ENCODE data around the gene RICTOR.
"Not testable (repeated sequence)": the region's sequence is repeated elsewhere in the genome, so short reads cannot be mapped to it uniquely, and the experiment has no call there.

RICTOR gene

DNA sequence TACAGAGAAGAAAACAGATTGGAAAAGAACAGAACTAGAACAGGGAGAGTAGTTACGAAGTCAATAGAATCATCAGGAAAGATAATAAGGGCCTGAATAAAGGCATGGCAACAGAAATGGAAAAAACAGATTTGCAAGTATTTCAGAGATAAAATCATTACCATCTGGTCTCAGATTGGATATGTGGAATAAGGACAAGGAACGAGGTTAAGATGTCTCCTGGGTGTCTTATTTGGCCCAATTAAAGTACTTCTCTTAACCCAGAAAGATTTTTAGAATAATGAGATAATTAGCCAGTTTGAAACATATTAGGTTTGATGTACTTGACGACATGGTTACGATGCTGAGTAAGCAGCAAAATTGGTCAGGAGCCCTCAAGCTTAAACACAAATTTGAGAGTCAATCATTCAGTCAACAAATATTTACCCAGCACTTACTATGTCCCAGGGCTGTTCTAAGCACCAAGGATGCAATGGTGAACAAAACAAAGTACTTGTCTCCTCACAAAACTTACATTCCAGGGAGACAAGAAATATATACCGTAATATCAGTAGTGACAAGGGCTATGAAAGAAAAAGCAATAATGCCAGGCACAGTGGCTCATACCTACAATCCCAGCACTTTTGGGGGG lies 18.3 kb downstream of the RICTOR start:
- no peak for DNase-seq (ENCODE audit: low read depth in 2 of 2, low spot score in 1 of 2)

DNA sequence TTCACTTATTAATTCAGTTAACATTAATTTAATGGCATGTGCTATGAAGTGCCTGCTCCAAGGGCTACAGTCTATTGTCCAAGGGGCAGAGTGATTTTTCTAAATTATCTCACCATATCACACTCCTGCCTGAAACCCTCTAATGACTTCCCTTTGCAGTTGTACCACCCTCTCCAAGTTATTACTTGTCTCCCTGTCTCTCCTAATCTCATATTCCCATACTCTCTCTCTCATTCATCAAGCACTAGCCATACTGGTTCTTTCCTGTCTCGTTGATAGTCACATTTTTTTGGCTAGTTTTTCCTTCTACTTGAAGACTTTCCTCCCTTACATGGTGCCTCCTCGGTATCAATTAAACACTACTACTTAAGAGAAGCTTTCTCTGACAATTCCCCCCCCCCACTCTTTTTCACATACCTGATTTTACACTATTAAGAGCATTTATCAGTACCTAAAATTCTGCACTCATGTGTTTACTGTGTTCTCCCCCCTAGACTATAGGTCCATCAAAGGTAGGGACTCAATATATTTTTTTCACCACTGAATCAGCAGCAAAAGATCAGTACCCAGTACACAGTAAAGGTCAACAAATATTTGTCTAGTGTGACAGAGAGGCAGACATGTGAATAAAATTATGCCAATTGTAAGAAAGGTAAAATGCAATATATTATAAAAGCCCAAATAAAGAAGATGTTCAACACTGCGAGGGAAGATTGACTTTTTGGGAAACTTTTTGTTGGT lies 19.0 kb downstream of the RICTOR start:
- DNase-seq (ENCODE audit: low read depth in 2 of 2, low spot score in 1 of 2) = no peak

DNA sequence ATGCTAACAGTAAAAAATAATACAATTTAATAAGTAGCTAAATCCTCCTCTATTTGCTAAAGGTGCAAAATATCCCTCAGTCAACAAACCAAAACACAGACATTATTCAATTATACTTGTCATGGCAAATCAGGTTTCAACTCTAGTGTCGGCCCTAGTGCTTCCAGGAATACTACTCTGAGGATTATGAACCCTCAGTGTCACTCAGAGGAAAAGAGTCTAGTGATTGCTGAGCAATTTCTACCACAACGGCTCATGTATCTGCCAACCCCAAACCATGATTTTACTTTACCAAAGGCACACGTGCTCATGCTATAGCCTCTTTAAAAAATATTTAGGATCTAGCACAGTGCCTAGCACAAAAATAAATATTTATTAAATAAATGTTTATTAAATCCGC lies 21.0 kb downstream of the RICTOR start:
- no peak for DNase-seq (ENCODE audit: low read depth in 2 of 2, low spot score in 1 of 2)

DNA sequence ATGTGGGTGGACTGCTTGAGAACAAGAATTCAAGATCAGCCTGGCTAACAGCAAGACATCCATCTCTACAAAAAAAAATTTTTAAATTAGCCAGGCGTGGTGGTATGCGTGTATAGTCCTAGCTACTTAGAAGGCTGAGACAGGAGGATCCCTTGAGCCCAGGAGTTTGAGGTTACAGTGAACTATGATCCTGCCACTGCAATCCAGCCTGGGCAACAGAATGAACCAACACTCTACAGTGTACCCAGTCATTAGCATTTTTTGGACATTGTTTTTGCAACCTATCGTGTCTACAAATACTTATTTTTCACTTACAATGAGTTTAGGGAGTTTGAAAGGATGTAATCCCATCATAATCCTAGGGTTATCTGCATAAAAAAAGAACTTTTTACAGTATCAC lies 22.1 kb downstream of the RICTOR start:
- DNase-seq (ENCODE audit: low read depth in 2 of 2, low spot score in 1 of 2) = no peak

DNA sequence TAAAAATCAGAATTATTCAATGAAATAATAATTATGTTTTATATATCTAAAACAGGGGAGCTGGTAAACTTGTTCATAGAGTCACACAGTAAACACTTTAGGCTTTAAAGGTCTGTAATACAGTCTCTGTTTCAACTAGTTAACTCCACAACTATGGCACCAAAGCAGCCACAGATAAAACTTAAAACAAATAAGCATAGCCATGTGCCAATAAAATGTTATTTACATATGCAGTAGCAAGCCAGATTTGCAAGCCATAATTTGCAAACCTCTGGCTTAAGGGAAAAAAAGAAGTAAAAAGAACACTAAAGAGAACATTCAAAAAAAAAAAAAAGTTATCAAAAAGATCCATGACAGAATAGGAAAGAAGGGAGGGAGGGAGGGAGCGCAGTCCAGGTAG lies 24.9 kb downstream of the RICTOR start:
- DNase-seq (ENCODE audit: low read depth in 2 of 2, low spot score in 1 of 2) = no peak

DNA sequence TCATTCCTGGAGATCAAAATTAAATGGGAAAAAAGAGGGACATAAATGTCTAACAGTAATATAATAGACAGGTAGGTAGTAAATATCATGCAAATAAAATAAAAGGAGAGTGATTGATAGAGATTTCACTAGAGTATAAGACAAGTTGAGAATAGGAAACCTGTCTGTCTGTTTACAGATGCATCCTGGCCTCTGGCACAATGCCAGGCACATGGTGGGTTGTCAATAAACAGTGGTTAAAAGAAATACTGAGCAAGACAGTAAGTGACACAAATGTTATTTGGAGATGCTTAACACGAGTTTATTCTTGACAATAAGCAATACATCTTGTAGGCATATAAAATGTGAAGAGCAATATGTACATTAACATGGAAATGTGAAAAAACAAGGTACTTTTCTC lies 33.3 kb downstream of the RICTOR start:
- DNase-seq (ENCODE audit: low read depth in 2 of 2, low spot score in 1 of 2) = no peak

DNA sequence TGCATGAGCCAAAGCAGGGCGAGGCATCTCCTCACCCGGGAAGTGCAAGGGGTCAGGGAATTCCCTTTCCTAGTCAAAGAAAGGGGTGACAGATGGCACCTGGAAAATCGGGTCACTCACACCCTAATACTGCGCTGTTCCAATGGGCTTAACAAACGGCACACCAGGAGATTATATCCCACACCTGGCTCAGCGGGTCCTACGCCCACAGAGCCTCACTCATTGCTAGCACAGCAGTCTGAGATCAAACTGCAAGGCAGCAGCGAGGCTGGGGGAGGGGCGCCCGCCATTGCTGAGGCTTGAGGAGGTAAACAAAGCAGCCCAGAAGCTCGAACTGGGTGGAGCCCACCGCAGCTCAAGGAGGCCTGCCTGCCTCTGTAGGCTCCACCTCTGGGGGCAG lies 39.7 kb downstream of the RICTOR start:
- not testable (repeated sequence) for DNase-seq (ENCODE audit: low read depth in 2 of 2, low spot score in 1 of 2)

DNA sequence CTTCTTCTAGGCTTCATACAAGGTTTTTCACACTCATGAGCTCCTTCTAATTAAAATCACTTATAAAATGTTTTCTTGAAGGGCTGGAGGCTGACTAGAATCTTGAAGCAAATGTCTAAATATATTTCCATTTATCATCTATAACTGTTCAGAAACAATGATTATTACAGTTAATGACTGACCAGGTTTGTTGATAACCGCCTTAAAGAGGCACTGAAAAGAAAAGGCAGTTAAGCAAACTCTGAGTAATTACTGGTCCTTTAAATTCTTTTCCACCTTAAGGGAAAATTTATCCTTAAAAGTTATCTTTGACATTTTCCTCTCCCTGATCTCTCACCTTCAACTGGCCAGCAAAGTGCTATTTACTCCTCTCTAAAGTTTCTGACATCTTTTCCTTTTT lies 43.2 kb downstream of the RICTOR start:
- no peak for DNase-seq (ENCODE audit: low read depth in 2 of 2, low spot score in 1 of 2)

DNA sequence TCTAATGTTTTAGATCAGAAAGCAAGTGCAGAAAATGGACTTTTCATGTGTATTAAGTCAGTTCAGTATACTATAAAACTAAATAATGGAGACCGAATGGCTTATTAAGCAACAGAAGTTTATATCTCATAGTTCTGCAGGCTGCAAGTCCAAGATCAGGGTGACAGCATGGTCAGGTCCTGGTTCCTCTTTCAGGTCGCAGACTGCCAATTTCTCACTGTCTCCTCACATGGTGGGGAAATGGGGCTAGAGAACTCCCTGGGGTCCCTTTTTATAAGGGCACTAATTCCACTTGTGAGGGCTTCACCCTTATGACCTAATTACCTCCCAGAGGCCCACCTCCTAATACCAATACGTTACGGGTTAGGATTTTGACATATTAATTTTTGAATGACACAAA lies 48.7 kb downstream of the RICTOR start:
- no peak for DNase-seq (ENCODE audit: low read depth in 2 of 2, low spot score in 1 of 2)

DNA sequence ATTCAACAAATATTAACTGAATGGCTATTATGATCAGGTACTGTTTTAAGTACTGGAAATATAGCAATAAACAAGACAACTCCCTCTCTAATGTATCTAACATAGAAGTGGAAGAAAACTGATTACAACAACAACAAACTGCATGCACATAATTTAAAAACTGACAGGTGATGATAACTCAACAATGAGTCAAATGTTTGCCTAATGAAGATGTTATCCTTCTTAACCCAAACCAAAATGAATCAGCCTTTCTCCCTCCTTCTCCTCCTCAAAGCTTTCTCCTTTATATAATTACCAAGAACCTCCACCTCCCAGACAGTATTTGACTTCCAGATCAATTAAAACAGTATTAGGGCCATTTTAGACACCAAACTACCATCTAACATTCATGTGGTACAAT lies 49.3 kb downstream of the RICTOR start:
- no peak for DNase-seq (ENCODE audit: low read depth in 2 of 2, low spot score in 1 of 2)

DNA sequence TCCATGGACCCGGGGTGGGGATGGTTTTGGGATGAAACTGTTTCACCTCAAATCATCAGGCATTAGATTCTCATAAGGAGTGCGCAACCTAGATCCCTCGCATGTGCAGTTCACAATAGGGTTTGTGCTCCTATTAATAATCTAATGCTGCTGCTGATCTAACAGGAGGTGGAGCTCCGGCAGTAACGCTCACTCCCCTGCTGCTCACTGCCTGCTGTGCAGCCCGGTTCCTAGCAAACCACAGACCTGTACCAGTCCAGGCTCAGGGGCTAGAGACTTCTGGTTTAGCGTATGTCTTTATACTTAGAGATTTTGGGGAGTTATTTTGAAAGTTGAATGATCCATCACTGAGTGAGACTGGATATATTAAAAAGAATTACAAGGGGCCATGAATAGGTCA lies 50.2 kb downstream of the RICTOR start:
- no peak for DNase-seq (ENCODE audit: low read depth in 2 of 2, low spot score in 1 of 2)

DNA sequence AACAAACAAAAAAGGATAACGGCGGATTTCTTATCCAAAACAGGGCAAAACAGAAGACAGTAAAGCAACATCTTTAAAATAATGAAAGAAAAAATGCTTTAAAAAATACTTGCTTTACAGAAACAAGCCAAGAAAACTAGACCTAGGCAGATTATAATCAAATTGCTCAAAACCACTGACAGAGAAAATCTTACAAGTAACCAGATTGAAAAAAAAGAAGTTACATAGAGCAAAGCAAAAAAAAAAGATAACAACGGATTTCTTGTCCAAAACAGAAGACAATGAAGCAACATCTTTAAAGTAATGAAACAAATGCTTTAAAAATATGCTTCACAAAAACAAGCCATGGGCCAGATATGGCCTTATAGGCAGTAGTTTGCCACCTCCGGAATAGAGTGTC lies 51.1 kb downstream of the RICTOR start:
- DNase-seq (ENCODE audit: low read depth in 2 of 2, low spot score in 1 of 2) = no peak

DNA sequence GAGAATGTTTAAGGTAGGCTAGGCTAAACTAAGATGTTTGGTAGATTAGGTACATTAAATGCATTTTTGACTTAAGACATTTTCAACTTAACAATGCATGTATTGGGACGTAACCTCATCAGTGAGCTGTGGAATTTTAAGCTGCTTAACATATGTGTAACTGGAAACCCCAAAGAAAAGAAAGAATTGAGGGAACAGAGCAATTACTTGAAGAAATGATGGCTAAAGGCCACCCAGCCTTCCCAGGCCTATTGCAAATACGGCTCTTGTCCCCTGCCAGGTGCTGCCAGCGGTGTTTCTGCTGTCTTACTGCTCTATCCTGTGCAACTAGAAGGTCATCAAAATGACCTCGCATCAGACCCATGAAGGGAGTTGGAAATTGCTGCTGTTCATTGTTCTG lies 52.0 kb downstream of the RICTOR start:
- no peak for DNase-seq (ENCODE audit: low read depth in 2 of 2, low spot score in 1 of 2)

DNA sequence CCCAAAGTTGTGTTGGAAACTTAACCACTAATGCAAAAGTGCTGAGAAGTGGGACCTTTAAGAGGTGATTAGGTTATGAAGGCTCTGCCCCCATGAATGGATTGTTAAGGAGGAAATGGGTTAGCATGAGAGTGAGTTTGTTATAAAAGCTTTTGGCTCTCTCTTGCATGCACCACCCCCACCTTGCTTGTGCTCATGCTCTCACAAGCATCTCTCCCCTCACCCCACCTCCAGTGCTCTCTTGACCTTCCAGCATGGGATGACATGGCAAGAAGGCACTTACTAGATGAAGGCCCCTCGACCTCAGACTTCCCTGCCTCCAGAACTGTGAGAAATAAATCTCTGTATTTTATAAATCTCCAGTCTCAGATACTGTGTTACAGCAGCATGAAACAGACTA lies 52.8 kb downstream of the RICTOR start:
- no peak for DNase-seq (ENCODE audit: low read depth in 2 of 2, low spot score in 1 of 2)

DNA sequence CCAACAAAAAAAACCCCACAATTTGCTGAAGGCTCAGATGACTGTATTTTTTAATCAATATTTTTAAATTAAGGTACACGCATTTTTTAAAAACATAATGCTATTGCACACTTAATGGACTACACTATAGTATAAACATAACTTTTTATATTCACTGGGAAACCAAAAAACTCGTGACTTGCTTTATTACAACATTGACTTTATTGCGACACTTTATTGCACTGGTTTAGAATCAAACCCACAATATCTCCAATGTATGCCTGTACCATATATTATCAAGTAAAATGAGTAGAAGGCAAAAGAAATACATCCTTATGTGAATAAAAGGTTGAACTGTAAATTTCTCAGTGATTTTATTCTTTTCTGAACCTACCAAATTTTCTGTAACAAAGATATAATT lies 53.7 kb downstream of the RICTOR start:
- no peak for DNase-seq (ENCODE audit: low read depth in 2 of 2, low spot score in 1 of 2)

DNA sequence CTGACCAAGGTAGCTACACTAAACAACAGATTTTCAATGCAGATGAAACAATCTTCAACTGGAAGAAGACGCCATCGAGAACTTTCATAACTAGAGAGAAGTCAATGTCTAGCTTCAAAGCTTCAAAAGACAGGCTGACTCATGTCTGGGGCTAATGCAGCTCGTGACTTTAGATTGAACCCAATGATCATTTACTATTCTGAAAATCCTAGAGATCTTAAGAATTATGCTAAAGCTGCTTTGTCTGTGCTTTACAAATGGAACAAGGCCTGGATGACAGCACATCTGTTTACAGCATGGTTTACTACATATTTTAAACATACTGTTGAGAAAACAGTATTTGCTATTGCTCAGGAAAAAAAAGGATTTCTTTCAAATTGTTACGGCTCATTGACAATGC lies 54.9 kb downstream of the RICTOR start:
- no peak for DNase-seq (ENCODE audit: low read depth in 2 of 2, low spot score in 1 of 2)

DNA sequence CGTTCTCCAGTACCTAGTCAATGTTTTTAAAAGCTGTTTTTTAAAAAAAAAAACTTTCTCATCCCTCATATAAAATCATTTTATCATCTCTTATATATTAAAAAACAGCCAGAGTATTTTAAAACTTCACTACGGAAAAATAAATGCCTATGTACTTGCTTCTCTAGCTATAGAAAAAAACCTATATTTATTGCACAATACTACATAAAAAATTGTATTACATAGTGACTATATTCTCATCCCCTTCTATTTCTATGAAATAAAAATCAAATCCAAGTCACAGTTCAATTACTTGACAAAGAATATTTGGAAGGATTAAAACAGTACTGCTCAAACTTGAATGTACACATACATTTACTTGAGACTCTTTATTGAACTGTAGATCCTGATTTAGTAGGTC lies 56.7 kb downstream of the RICTOR start:
- DNase-seq (ENCODE audit: low read depth in 2 of 2, low spot score in 1 of 2) = no peak

DNA sequence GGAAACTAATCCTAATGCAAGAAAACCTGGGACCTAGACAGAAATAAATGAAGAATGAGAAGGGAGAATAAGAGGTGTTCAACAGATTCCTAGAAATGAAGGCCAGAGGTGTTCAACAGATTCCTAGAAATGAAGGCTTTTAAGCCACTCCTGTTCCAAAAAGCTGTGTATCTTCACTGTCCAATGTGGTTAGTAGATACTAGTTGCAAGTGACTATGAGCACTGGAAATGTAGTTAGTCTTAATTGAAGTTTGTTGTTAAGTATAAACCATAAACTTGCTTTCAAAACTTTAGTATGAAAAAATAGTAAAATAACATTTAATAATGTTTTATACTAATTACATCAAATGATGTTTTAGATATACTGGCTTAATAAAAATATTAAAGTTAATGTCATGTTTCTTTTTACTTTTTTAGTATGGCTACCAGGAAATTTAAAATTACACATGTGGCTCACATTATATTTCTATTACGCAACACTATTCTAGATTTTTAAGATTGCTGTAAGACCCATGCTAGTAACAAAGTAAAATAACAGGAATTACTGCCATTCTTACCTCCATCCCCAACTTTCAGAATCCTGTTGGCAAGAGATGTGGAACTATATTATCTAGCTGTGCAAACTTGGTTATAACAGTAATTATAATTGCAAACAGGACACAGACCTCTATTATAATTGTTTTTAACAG lies 57.5 kb downstream of the RICTOR start:
- no peak for DNase-seq (ENCODE audit: low read depth in 2 of 2, low spot score in 1 of 2)

DNA sequence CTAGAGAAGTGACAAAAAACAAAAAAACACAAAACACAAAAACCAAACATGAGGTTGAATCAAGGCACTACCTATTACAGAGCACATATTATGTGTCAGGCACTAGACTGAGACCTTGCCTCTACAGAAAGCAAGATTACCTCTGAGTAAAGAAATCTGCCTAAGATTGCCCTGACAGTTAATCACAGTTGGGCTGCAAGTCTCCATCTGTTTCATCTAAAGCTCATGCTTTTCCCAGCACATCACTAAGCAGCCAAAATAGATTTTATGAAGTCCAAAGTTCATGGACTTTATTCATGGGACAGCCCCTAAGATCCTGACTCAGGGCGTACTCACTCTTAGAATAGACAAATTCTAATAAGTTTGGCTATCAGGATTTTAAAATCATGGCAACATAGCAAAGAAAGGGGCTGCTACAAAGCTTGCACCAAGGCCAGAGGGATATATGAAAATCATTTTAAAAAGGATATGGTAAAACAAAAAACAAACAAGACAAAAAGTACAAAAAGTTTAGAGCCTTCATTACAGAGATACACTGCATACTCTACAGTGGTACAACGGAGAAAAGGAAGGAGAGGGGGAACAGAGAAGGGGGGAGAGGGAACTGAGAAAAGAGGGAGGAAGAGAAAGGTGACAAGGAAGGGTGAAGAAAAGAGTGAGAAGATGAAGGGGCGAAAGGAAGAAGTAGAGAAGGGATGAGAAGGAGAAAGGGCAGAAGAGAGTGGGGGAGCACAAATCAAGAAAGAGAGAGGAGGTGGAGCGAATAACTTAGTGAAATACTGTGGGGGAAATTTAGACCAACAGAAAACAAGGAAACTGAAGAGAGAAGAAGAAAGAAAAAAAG lies 58.2 kb downstream of the RICTOR start:
- DNase-seq (ENCODE audit: low read depth in 2 of 2, low spot score in 1 of 2) = no peak

DNA sequence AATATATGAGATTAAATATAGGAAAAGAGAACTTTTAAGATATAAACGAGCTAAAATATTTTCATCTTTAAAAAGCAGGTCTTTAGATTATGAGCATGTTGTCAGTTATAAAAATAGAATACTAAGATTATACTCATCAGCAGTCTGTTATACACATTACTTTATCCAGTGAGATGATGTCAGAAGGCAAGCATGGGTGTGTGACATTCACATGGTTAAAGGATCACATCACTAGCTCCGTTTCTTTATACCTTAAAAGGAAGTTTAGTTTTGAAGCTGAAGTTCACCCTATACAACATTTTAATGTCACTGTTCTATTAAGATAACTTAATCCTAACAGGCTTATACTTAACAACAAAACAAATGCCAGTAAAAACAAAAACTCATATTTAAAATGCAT lies 59.6 kb downstream of the RICTOR start:
- DNase-seq (ENCODE audit: low read depth in 2 of 2, low spot score in 1 of 2) = no peak

DNA sequence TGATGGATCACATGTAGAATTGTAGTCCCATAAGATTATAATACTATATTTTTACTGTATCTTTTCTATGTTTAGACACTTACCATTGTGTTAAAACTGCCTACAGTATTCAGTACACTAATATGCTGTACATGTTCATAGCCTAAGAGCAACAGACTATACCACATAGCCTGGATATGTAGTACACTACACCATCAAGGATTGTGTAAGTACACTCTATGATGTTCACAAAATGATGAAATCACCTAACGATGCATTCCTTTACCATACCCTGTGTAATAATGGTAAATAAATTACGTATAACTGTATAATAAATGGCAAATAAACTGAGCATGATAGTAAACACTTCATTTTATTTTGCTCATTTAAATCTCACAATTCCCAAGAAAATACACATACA lies 60.3 kb downstream of the RICTOR start:
- no peak for DNase-seq (ENCODE audit: low read depth in 2 of 2, low spot score in 1 of 2)

DNA sequence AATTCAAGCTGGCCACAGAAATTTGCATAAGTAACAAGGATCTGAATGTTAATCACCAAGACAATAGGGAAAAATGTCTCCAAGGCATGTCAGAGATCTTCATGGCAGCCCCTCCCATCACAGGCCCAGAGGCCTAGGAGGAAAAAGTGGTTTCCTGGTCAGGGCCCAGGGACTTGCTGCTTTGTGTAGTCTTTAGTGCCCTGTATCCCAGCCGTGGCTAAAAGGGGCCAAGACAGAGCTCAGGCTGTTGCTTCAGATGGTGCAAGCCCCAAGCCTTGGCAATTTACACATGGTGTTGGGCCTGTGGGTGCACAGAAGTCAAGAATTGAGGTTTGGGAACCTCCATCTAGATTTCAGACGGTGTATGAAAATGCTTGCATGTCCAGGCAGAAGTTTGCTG lies 63.2 kb downstream of the RICTOR start:
- DNase-seq (ENCODE audit: low read depth in 2 of 2, low spot score in 1 of 2) = not testable (repeated sequence)

Data from stimulated activated CD8-positive, alpha-beta memory T cell treated with anti-CD3 and anti-CD28 coated beads, Interleukin-4, amount 100 ng/mL, for 4 hours (primary cell).